K562 (cell line): ENCODE results near the gene ASB15. TPM values are rescaled to one million over a fixed set of nuclear protein-coding genes. Genes with fewer than 3 reads are reported as not detected.

Experiments used
- ATAC-seq: fragments of 200-7000 bp; cut with Tn5 transposase; 3 replicates; pipeline ENCODE4 v1.9.1; 2020; ENCODE audit warnings: moderate library complexity
- BruUV-seq: library from RNA; stranded (reverse); fragments of 400-500 nt; replicated peaks from 2 replicates; lab custom pipeline; 2021; lab: Mats Ljungman, UMichigan
- CTCF ChIA-PET: fragments of 300-600 bp; formaldehyde crosslinking; extraction: SDS; loops from one replicate; lab custom pipeline; 2021; ENCODE audit warnings: low intra/inter-chr PET ratio; lab: Yijun Ruan, JAX
- POLR2A ChIA-PET: fragments of 300-600, 350-650 bp; sonication (Branson Sonifier 250); formaldehyde crosslinking; extraction: SDS; loops from one replicate; lab custom pipeline; 2021; ENCODE audit warnings: antibody characterized with exemption, inconsistent platforms; lab: Yijun Ruan, JAX
- DNase-seq, 4 experiments: peaks; one replicate each; pipeline versions ENCODE4 v3.0.0 to v3.0.0-alpha.2; 2011 to 2018; ENCODE audit warnings: low spot score in 3 of 4, mixed read lengths in 3 of 4; ENCODE audit errors: extremely low read depth in 1 of 4
- FAIRE-seq: peaks from 2 replicates; lab custom pipeline; 2011; peaks lifted over from hg19 to GRCh38; lab: Jason Lieb, UNC
- H2AFZ ChIP-seq: 2 replicates; pipeline ENCODE4 v1.6.0; 2011; ENCODE audit warnings: low read depth, low read length, control low read depth, inconsistent platforms
- H3K27ac ChIP-seq: fragments of 200-600 bp; 3 replicates; pipeline ENCODE4 v1.8.0; 2011; ENCODE audit warnings: low read depth, mild to moderate bottlenecking, control low read depth, inconsistent platforms, low read length, moderate library complexity, mixed read lengths; ENCODE audit errors: extremely low read depth
- H3K27me3 ChIP-seq, 2 experiments: fragments of 300-600 bp in 1 of 2; 2 replicates in 1 of 2; 3 replicates in 1 of 2; pipeline versions ENCODE4 v1.6.0 to v1.8.0; 2011; ENCODE audit warnings: inconsistent platforms in 2 of 2, low read length in 2 of 2, mild to moderate bottlenecking in 1 of 2, mixed read lengths in 1 of 2, moderate library complexity in 1 of 2; ENCODE audit not compliant: control insufficient read depth in 2 of 2, insufficient read depth in 2 of 2
- H3K36me3 ChIP-seq: fragments of 300-600 bp; 3 replicates; pipeline ENCODE4 v1.8.0; 2011; ENCODE audit warnings: mild to moderate bottlenecking, low read length, inconsistent platforms; ENCODE audit not compliant: control insufficient read depth, insufficient read depth
- H3K4me1 ChIP-seq, 2 experiments: fragments of 200-600 bp in 1 of 2; replicated peaks in 1 of 2; 2 replicates in 1 of 2; 3 replicates in 1 of 2; pipeline versions ENCODE4 v1.5.1 to v1.8.0; 2011; ENCODE audit warnings: inconsistent platforms in 2 of 2, low read length in 2 of 2, mild to moderate bottlenecking in 1 of 2, mixed read lengths in 1 of 2, moderate library complexity in 1 of 2; ENCODE audit not compliant: control insufficient read depth in 2 of 2, insufficient read depth in 2 of 2
- H3K4me2 ChIP-seq: 2 replicates; pipeline ENCODE4 v1.6.1; 2011; ENCODE audit warnings: low read length, control low read depth, inconsistent platforms, mixed read lengths; ENCODE audit not compliant: insufficient read depth
- H3K4me3 ChIP-seq: fragments of 200-600 bp; sonication (generic), shearing (Covaris generic); 2 replicates; pipeline ENCODE4 v1.5.1; 2016; ENCODE audit warnings: control low read depth, inconsistent platforms
- H3K79me2 ChIP-seq: fragments of 200-600 bp; 3 replicates; pipeline ENCODE4 v1.8.0; 2011; ENCODE audit warnings: low read length, inconsistent platforms; ENCODE audit not compliant: control insufficient read depth, insufficient read depth
- H3K9ac ChIP-seq, 2 experiments: 2 replicates each; pipeline versions ENCODE4 v1.6.0 to v1.6.1; 2011; ENCODE audit warnings: low read depth in 2 of 2, low read length in 2 of 2, control low read depth in 1 of 2, inconsistent platforms in 1 of 2, mild to moderate bottlenecking in 1 of 2, mixed read lengths in 1 of 2; ENCODE audit not compliant: insufficient read depth in 1 of 2
- H3K9me1 ChIP-seq: one replicate; pipeline ENCODE4 v1.6.0; 2011; ENCODE audit warnings: inconsistent platforms, mild to moderate bottlenecking, low read length, moderate library complexity; ENCODE audit not compliant: control insufficient read depth, insufficient read depth
- H3K9me3 ChIP-seq: replicated peaks from 2 replicates; pipeline ENCODE4 v1.5.1; 2011; ENCODE audit warnings: low read depth, low read length, inconsistent platforms; ENCODE audit not compliant: control insufficient read depth, insufficient read depth
- H4K20me1 ChIP-seq: replicated peaks from 2 replicates; pipeline ENCODE4 v1.6.1; 2011; ENCODE audit warnings: low read length, inconsistent platforms, mixed read lengths; ENCODE audit not compliant: control insufficient read depth, insufficient read depth
- CEBPG ChIP-seq, 3 experiments: fragments of 200-800 bp in 1 of 3; sonication (Bioruptor generic) in 1 of 3; sonication (generic) in 1 of 3; formaldehyde crosslinking in 1 of 3; IDR thresholded peaks in 2 of 3; conservative IDR thresholded peaks in 1 of 3; 2 replicates each; pipeline versions ENCODE4 v1.6.1 to v1.8.0; 2016 to 2022; ENCODE audit warnings: missing compliant biosample characterization in 2 of 3, missing genetic modification characterization in 2 of 3, mild to moderate bottlenecking in 1 of 3, missing genetic modification reagents in 1 of 3
- ELF2 ChIP-seq: fragments of 250-450 bp; sonication (Bioruptor Pico); IDR thresholded peaks from 2 replicates; pipeline ENCODE4 v1.5.0; 2021; ENCODE audit warnings: mild to moderate bottlenecking
- HEY1 ChIP-seq: fragments of 250-450 bp; sonication (Bioruptor Pico); IDR thresholded peaks from 2 replicates; pipeline ENCODE4 v1.5.0; 2020; ENCODE audit warnings: mild to moderate bottlenecking, moderate library complexity, borderline replicate concordance
- MYC ChIP-seq, 2 experiments: fragments of 250-450 bp in 1 of 2; sonication (Bioruptor Pico) in 1 of 2; IDR thresholded peaks; 2 replicates each; pipeline versions ENCODE4 v1.5.1 to v1.6.1; 2012 to 2021; ENCODE audit warnings: low read depth in 2 of 2, borderline replicate concordance in 1 of 2, improper control_type of control experiment in 1 of 2, low read length in 1 of 2, mild to moderate bottlenecking in 1 of 2, moderate library complexity in 1 of 2
- NFRKB ChIP-seq: fragments of 450-650 bp; IDR thresholded peaks from 2 replicates; pipeline ENCODE4 v1.6.1; 2016; ENCODE audit warnings: low read depth
- PCBP1 ChIP-seq: fragments of 200-400 bp; formaldehyde crosslinking; IDR thresholded peaks from 2 replicates; pipeline ENCODE4 v1.6.1; 2018; ENCODE audit warnings: mild to moderate bottlenecking, low read depth, low read length; ENCODE audit not compliant: poor library complexity, severe bottlenecking
- PHB2 ChIP-seq: fragments of 450-650 bp; IDR thresholded peaks from 2 replicates; pipeline ENCODE4 v1.6.1; 2017; ENCODE audit warnings: low read depth
- PHTF2 ChIP-seq: fragments of 250-450 bp; sonication (Bioruptor Pico); IDR thresholded peaks from 2 replicates; pipeline ENCODE4 v1.5.0; 2021; ENCODE audit warnings: mild to moderate bottlenecking
- RFX1 ChIP-seq: fragments of 450-650 bp; IDR thresholded peaks from 2 replicates; pipeline ENCODE4 v1.6.1; 2016; ENCODE audit warnings: mild to moderate bottlenecking, moderate library complexity
- RUNX1 ChIP-seq: sonication (generic); IDR thresholded peaks from 2 replicates; pipeline ENCODE4 v1.6.1; 2016; ENCODE audit warnings: antibody characterized with exemption, low read depth
- ZNF41 ChIP-seq: fragments of 250-450 bp; sonication (Bioruptor Pico); conservative IDR thresholded peaks from 2 replicates; pipeline ENCODE4 v1.4.0; 2020; ENCODE audit warnings: mild to moderate bottlenecking
- ZNF584 ChIP-seq: fragments of 200-800 bp; sonication (Bioruptor generic); IDR thresholded peaks from 2 replicates; pipeline ENCODE4 v1.6.1; 2016; ENCODE audit warnings: low read depth, mild to moderate bottlenecking, missing genetic modification characterization, missing compliant biosample characterization
- ZNF644 ChIP-seq: fragments of 200-800 bp; sonication (Bioruptor generic); IDR thresholded peaks from 2 replicates; pipeline ENCODE4 v1.6.1; 2016; ENCODE audit warnings: low read depth, missing genetic modification characterization, missing compliant biosample characterization
- ZZZ3 ChIP-seq: fragments of 450-650 bp; IDR thresholded peaks from 2 replicates; pipeline ENCODE4 v1.6.1; 2016; ENCODE audit warnings: antibody characterized with exemption, mild to moderate bottlenecking, moderate library complexity
- WGBS: fragments of 100-300 bp; shearing (Covaris generic); methylation state at CpG from one replicate; pipeline ENCODE4 v1.1.6; 2016; ENCODE audit warnings: low coverage, mixed read lengths; ENCODE audit not compliant: insufficient coverage; ENCODE audit errors: missing lambda C conversion rate; 5-methylcytosine and 5-hydroxymethylcytosine counted together
- in situ Hi-C: fragments of 300-500 bp; cut with MboI; formaldehyde crosslinking; loops from 4 replicates; pipeline ENCODE4 v1.15.0; 2018; ENCODE audit warnings: inconsistent platforms, mixed read lengths
- intact Hi-C: fragments of 100-400 bp; cut with micrococcal nuclease; formaldehyde crosslinking; loops from 2 replicates; pipeline ENCODE4 v1.14.2; 2022
- polyA plus RNA-seq, 8 experiments: library from polyadenylated mRNA; depleted of rRNA in 4 of 8; stranded (reverse) in 5 of 8; unstranded in 3 of 8; fragments of >200 nt; fragmentation: Nextera tagmentation in 2 of 8; fragmentation: Illumina TruSeq in 1 of 8; extraction: Ambion mirVana in 2 of 8; extraction: Trizol in 1 of 8; gene quantifications; 2 replicates each; pipeline versions ENCODE4 v1.2.1 to v1.2.3, GENCODE V29; 2011 to 2014; ENCODE audit warnings: inconsistent platforms in 1 of 8, missing spikeins in 1 of 8
- total RNA-seq, 7 experiments: library from RNA; depleted of rRNA in 6 of 7; stranded (reverse); fragments of >200 nt in 6 of 7; fragmentation: Illumina TruSeq in 2 of 7; extraction: Trizol in 2 of 7; gene quantifications; 2 replicates each; pipeline versions ENCODE4 v1.2.1 to v1.2.3, GENCODE V29; 2011 to 2021; ENCODE audit warnings: low replicate concordance in 1 of 7
- TF ChIP-seq, protein P1 (sequence below): fragments of 250-450 bp; sonication (Bioruptor Pico); IDR thresholded peaks from 2 replicates; pipeline ENCODE4 v1.8.0; 2022; ENCODE audit warnings: inconsistent platforms

The ASB15 gene
- total and polyA plus RNA-seq, 9 of the 15 experiments (the other 6 are each of a cell fraction or from before 2014, with no cell fraction given): 0.03 to 0.14 (median 0.04) TPM; not detected in 3

DNA sequence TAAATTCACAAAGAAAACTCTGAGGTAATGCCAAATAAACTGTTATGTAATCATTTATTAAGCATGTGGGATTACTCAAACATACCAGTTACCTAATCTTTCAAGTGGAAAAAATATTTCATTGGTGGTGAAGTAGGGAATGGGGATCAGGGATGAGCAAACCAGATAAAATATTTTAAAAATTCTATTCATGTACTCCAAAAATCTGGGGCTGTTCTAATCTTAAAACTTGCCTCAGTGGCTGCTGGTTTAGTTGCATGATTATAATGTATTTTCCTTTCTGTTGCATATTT is 73.5 kb downstream of the ASB15 start:
- ATAC-seq (no peak), DNase-seq (no peak), FAIRE-seq (no peak)
- Histone ChIP-seq H3K36me3 (0 out of 3 replicates have a peak, but pooled peaks cover 5% of the 10 kb centered on the region), H3K4me1 (no peaks in the 10 kb centered on the region), H3K4me2 (no peak overlapping the region), H3K9me3 (no peaks in the 10 kb centered on the region), H3K27me3 (no peaks in the 10 kb centered on the region), H3K27ac (no peak overlapping the region), H3K9ac (no peak overlapping the region), H2AFZ (no peak overlapping the region), H3K79me2 (no peaks in the 10 kb centered on the region), H3K4me3 (no peak overlapping the region), H3K9me1 (no peaks in the 10 kb centered on the region), H4K20me1 (no peaks in the 10 kb centered on the region)
- no TSS peak for BruUV-seq
- TF ChIP-seq CEBPG (CRISPR knock-in tag; IDR thresholded peaks at IDR 0.05) (no peak), CEBPG (tag; conservative IDR thresholded peaks at IDR 0.05 in 1 of 2, IDR thresholded peaks at IDR 0.05 in 1 of 2) (peak in 1 of 2 experiments; percentile 43; a peak in 1 of 4 replicates), ZNF41 (no peak)
- POLR2A ChIA-PET: interaction anchor here (0.5 to 0.6 kb wide), 2 partner anchors 132 to 218 kb away, joined by 3 to 4 read pairs; no protein-coding TSS in a partner anchor
- CTCF ChIA-PET: no interaction called here
- in situ Hi-C loops: no loop called here
- intact Hi-C loops: no loop called here

DNA sequence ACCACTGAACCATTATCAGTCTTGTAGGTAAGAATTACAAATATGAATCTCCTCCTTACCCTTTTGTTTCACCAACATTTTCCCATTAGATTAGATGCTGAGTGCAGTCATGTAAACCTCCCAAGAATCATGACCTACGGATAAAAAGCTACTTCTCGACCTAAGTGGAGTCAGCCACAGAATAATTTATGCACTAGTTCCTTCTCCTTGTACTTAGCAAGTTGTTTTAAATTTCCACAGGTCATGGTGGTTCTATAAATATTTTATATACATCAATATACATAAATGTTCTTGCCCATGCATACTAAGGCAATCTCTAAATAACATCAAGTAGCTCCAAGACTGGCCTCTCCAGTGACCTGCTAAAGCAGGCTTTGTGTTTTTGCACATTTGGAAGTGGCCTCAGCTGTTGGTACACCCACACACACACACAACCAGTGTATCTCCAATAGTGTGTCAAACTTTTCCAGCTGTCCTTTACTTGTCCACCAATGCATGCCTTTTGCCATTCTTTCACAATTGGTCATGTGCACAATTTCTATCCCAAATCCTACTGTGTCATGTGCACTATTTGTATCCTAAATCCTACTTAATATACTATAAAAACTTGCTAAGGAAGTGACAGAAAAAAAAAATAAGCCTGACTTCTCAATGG is 75.6 kb downstream of the ASB15 start:
- H3K36me3 ChIP-seq: peaks cover 21% of the 10 kb centered on the region; the same call in 2 of the 3 replicates
- TF ChIP-seq ELF2 (CRISPR knock-in tag): no peak
- TF ChIP-seq ZZZ3: no peak
- TF ChIP-seq ZNF644 (tag): no peak
- no peak for TF ChIP-seq RFX1
- no peak for TF ChIP-seq PCBP1
- TF ChIP-seq, protein P1, sequence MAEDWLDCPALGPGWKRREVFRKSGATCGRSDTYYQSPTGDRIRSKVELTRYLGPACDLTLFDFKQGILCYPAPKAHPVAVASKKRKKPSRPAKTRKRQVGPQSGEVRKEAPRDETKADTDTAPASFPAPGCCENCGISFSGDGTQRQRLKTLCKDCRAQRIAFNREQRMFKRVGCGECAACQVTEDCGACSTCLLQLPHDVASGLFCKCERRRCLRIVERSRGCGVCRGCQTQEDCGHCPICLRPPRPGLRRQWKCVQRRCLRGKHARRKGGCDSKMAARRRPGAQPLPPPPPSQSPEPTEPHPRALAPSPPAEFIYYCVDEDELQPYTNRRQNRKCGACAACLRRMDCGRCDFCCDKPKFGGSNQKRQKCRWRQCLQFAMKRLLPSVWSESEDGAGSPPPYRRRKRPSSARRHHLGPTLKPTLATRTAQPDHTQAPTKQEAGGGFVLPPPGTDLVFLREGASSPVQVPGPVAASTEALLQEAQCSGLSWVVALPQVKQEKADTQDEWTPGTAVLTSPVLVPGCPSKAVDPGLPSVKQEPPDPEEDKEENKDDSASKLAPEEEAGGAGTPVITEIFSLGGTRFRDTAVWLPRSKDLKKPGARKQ (CRISPR knock-in tag): no peak
- no peak for TF ChIP-seq NFRKB
- TF ChIP-seq PHTF2 (CRISPR knock-in tag): no peak
- TF ChIP-seq HEY1: no peak
- TF ChIP-seq MYC (IDR thresholded peaks at IDR 0.05; ENCODE audit: low read depth, low read length): no peak
- TF ChIP-seq MYC (CRISPR knock-in tag; IDR thresholded peaks at IDR 0.05; ENCODE audit: borderline replicate concordance, low read depth): no peak
- no peak for TF ChIP-seq RUNX1
- TF ChIP-seq ZNF584 (CRISPR knock-in tag): no peak
- TF ChIP-seq PHB2: no peak
- TF ChIP-seq, all 486 proteins: peak for 0
- H3K9ac ChIP-seq: no peak overlapping the region
- H3K4me3 ChIP-seq: no peak overlapping the region
- H3K79me2 ChIP-seq: no peaks in the 10 kb centered on the region
- no peak overlapping the region for H2AFZ ChIP-seq
- in situ Hi-C loops (no loop called here), intact Hi-C loops (no loop called here)
- FAIRE-seq (no peak), DNase-seq (no peak), ATAC-seq (peak; percentile 24)
- no TSS peak for BruUV-seq
- 67% methylated on average over 2 of the region's 2 CpGs for WGBS
- POLR2A ChIA-PET: interaction anchor here (0.7 to 2.7 kb wide), 4 partner anchors 11 to 107 kb away, joined by 3 to 5 read pairs (median 4); partner anchors contain the start of gene LMOD2
- H3K27ac ChIP-seq: no peak overlapping the region
- no peaks in the 10 kb centered on the region for H3K27me3 ChIP-seq
- H3K4me1 ChIP-seq: no peaks in the 10 kb centered on the region
- H3K4me2 ChIP-seq: no peak overlapping the region
- H4K20me1 ChIP-seq: no peaks in the 10 kb centered on the region
- H3K9me3 ChIP-seq: no peaks in the 10 kb centered on the region
- H3K9me1 ChIP-seq: no peaks in the 10 kb centered on the region
- CTCF ChIA-PET: no interaction called here
